SK-N-SH (cell line): ENCODE data around the gene ZSWIM7. TPM values are rescaled to one million over a fixed set of nuclear protein-coding genes. Genes with fewer than 3 reads are reported as not detected.

Source experiments
- CTCF ChIA-PET: fragments of 300-600, 350-600 bp; formaldehyde crosslinking; extraction: SDS; loops from one replicate; lab custom pipeline; 2021; lab: Yijun Ruan, JAX
- POLR2A ChIA-PET: fragments of 350-600 bp; sonication (Branson Sonifier 250); formaldehyde crosslinking; extraction: SDS; loops from one replicate; lab custom pipeline; 2020; ENCODE audit warnings: antibody characterized with exemption, inconsistent platforms; lab: Yijun Ruan, JAX
- DNase-seq: peaks from one replicate; pipeline ENCODE4 v3.0.0; 2012
- H2AFZ ChIP-seq: fragments of 200-600 bp; sonication (generic); 2 replicates; pipeline ENCODE4 v1.8.1; 2016; ENCODE audit warnings: antibody characterized with exemption, mild to moderate bottlenecking, low read depth
- H3F3A ChIP-seq: fragments of 200-600 bp; sonication (generic); replicated peaks from 2 replicates; pipeline ENCODE3; 2016; ENCODE audit warnings: antibody characterized with exemption, mild to moderate bottlenecking; ENCODE audit not compliant: insufficient read depth
- H3K27ac ChIP-seq, 2 experiments: fragments of 200-500 bp in 1 of 2; fragments of 200-600 bp in 1 of 2; sonication (Bioruptor generic) in 1 of 2; sonication (generic), shearing (Covaris generic) in 1 of 2; 2 replicates each; pipeline versions ENCODE4 v1.5.1 to v1.6.1; 2014 to 2016; ENCODE audit warnings: low read depth in 2 of 2, inconsistent platforms in 1 of 2, low read length in 1 of 2, mild to moderate bottlenecking in 1 of 2, mixed read lengths in 1 of 2
- H3K27me3 ChIP-seq: fragments of 200-600 bp; sonication (generic), shearing (Covaris generic); 2 replicates; pipeline ENCODE4 v1.6.1; 2016; ENCODE audit warnings: mixed run types; ENCODE audit not compliant: insufficient read depth
- H3K36me3 ChIP-seq, 2 experiments: fragments of 200-500 bp in 1 of 2; fragments of 200-600 bp in 1 of 2; sonication (Bioruptor generic) in 1 of 2; sonication (generic) in 1 of 2; replicated peaks in 1 of 2; 2 replicates each; pipeline versions ENCODE3 to v1.5.1; 2014 to 2016; ENCODE audit warnings: low read length in 1 of 2, mild to moderate bottlenecking in 1 of 2; ENCODE audit not compliant: insufficient read depth in 2 of 2, control insufficient read depth in 1 of 2
- H3K4me1 ChIP-seq, 2 experiments: fragments of 200-500 bp in 1 of 2; fragments of 200-600 bp in 1 of 2; sonication (Bioruptor generic) in 1 of 2; sonication (generic), shearing (Covaris generic) in 1 of 2; 2 replicates each; pipeline versions ENCODE4 v1.5.1 to v1.6.1; 2014 to 2016; ENCODE audit warnings: low read depth in 1 of 2, low read length in 1 of 2, mixed run types in 1 of 2; ENCODE audit not compliant: insufficient read depth in 2 of 2, control insufficient read depth in 1 of 2
- H3K4me2 ChIP-seq: fragments of 200-600 bp; sonication (generic), shearing (Covaris generic); 2 replicates; pipeline ENCODE4 v1.6.1; 2017; ENCODE audit warnings: mixed run types
- H3K4me3 ChIP-seq, 2 experiments: fragments of 200-500 bp in 1 of 2; fragments of 200-600 bp in 1 of 2; sonication (Bioruptor generic) in 1 of 2; sonication (generic), shearing (Covaris generic) in 1 of 2; 2 replicates each; pipeline versions ENCODE4 v1.5.1 to v1.8.1; 2014 to 2016; ENCODE audit warnings: low read depth in 2 of 2, inconsistent platforms in 1 of 2, low read length in 1 of 2, mild to moderate bottlenecking in 1 of 2, mixed read lengths in 1 of 2, moderate library complexity in 1 of 2
- H3K79me2 ChIP-seq: fragments of 200-600 bp; sonication (generic); 2 replicates; pipeline ENCODE4 v1.8.1; 2017; ENCODE audit warnings: mild to moderate bottlenecking; ENCODE audit not compliant: insufficient read depth
- H3K9ac ChIP-seq: fragments of 200-600 bp; sonication (generic); 2 replicates; pipeline ENCODE4 v1.6.1; 2017; ENCODE audit warnings: mixed run types
- H3K9me2 ChIP-seq: fragments of 200-600 bp; sonication (generic); 2 replicates; pipeline ENCODE4 v1.6.1; 2017; ENCODE audit warnings: mixed run types
- H3K9me3 ChIP-seq: fragments of 200-600 bp; sonication (generic); 2 replicates; pipeline ENCODE4 v1.6.1; 2017; ENCODE audit warnings: mixed run types, mild to moderate bottlenecking, moderate library complexity
- H4K20me1 ChIP-seq: fragments of 200-600 bp; sonication (generic); 2 replicates; pipeline ENCODE4 v1.6.1; 2017; ENCODE audit warnings: mild to moderate bottlenecking, mixed run types; ENCODE audit not compliant: insufficient read depth
- ELF1 ChIP-seq: IDR thresholded peaks from 2 replicates; pipeline ENCODE4 v1.4.0; 2012
- EZH2phosphoT487 ChIP-seq: fragments of 200-600 bp; sonication (generic); IDR thresholded peaks from 2 replicates; pipeline ENCODE4 v1.6.1; 2017; ENCODE audit warnings: low read depth, mixed run types, mild to moderate bottlenecking, antibody characterized with exemption, moderate library complexity, borderline replicate concordance
- FOSL2 ChIP-seq: IDR thresholded peaks from 2 replicates; pipeline ENCODE4 v1.4.0; 2012; ENCODE audit warnings: low read depth, mild to moderate bottlenecking, moderate library complexity, borderline replicate concordance
- FOXJ3 ChIP-seq: sonication (generic); formaldehyde crosslinking; IDR thresholded peaks from 2 replicates; pipeline ENCODE4 v1.5.1; 2020; ENCODE audit warnings: mild to moderate bottlenecking, missing genetic modification reagents
- FOXM1 ChIP-seq: IDR thresholded peaks from 2 replicates; pipeline ENCODE4 v1.4.0; 2012; ENCODE audit warnings: low read depth, mild to moderate bottlenecking
- GATA2 ChIP-seq: sonication (generic); formaldehyde crosslinking; IDR thresholded peaks from 2 replicates; pipeline ENCODE4 v1.5.0; 2020; ENCODE audit warnings: mild to moderate bottlenecking, missing genetic modification reagents
- JUND ChIP-seq: IDR thresholded peaks from 2 replicates; pipeline ENCODE4 v1.4.0; 2012
- MEF2A ChIP-seq: IDR thresholded peaks from 2 replicates; pipeline ENCODE4 v1.4.0; 2012; ENCODE audit warnings: low read depth, borderline replicate concordance
- MXI1 ChIP-seq: IDR thresholded peaks from 2 replicates; pipeline ENCODE4 v1.6.1; 2012; ENCODE audit warnings: mild to moderate bottlenecking, low read depth, low read length, improper control_type of control experiment
- NFIC ChIP-seq: IDR thresholded peaks from 2 replicates; pipeline ENCODE4 v1.4.0; 2012; ENCODE audit warnings: borderline replicate concordance
- POLR2AphosphoS5 ChIP-seq: IDR thresholded peaks from 2 replicates; pipeline ENCODE4 v1.6.1; 2012; ENCODE audit warnings: low read depth, low read length
- RFX5 ChIP-seq: IDR thresholded peaks from 2 replicates; pipeline ENCODE4 v1.6.1; 2012; ENCODE audit warnings: mild to moderate bottlenecking, improper control_type of control experiment, low read length
- TAF1 ChIP-seq: IDR thresholded peaks from 2 replicates; pipeline ENCODE4 v1.6.1; 2012; ENCODE audit warnings: low read depth, mild to moderate bottlenecking, low read length, moderate library complexity, borderline replicate concordance
- TCF12 ChIP-seq: IDR thresholded peaks from 2 replicates; pipeline ENCODE4 v1.4.0; 2012
- WGBS: methylation state at CpG from one replicate; pipeline ENCODE4 v1.1.6; 2017; ENCODE audit warnings: low lambda C conversion rate; 5-methylcytosine and 5-hydroxymethylcytosine counted together
- polyA plus RNA-seq, 3 experiments: library from polyadenylated mRNA; depleted of rRNA; stranded (reverse); fragments of >200 nt; gene quantifications; 2 replicates each; pipeline ENCODE4 v1.2.3, GENCODE V29; 2012
- TF ChIP-seq, protein P1 (sequence below): IDR thresholded peaks from 2 replicates; pipeline ENCODE4; 2012
- TF ChIP-seq, protein P2 (sequence below): fragments of 150-350 bp; IDR thresholded peaks from 2 replicates; pipeline ENCODE4 v1.6.1; 2017; ENCODE audit warnings: antibody characterized with exemption, low read length, low read depth, borderline replicate concordance

The ZSWIM7 gene
- polyA plus RNA-seq, 1 of the 3 experiments (the other 2 are of a cell fraction), result 63.3 TPM

GRCh38 chr17:16033729-16034349 is 34.3 kb upstream of the ZSWIM7 start:
- peaks cover 22% of the 10 kb centered on the region; the same call in 1 of the 2 replicates for H3K79me2 ChIP-seq
- no peaks in the 10 kb centered on the region for H3K9me3 ChIP-seq
- no peak overlapping the region for H3K27ac ChIP-seq
- no peaks in the 10 kb centered on the region for H4K20me1 ChIP-seq
- no peak overlapping the region for H3K9ac ChIP-seq
- no peak overlapping the region for H3K4me3 ChIP-seq
- peaks cover 82 to 92% of the 10 kb centered on the region in 2 experiments for H3K36me3 ChIP-seq
- peaks cover 53% of the 10 kb centered on the region for H3F3A ChIP-seq
- H3K4me2 ChIP-seq, result no peak overlapping the region
- no peak overlapping the region for H2AFZ ChIP-seq
- DNase-seq, result no peak
- no peaks in the 10 kb centered on the region for H3K9me2 ChIP-seq
- CTCF ChIA-PET, result no interaction called here
- TF ChIP-seq TCF12, result no peak
- no peak for TF ChIP-seq MEF2A
- TF ChIP-seq ELF1, result no peak
- no peak for TF ChIP-seq RFX5
- no peak for TF ChIP-seq EZH2phosphoT487
- TF ChIP-seq FOSL2, result no peak
- TF ChIP-seq FOXM1, result no peak
- TF ChIP-seq NFIC, result no peak
- TF ChIP-seq, protein P1, sequence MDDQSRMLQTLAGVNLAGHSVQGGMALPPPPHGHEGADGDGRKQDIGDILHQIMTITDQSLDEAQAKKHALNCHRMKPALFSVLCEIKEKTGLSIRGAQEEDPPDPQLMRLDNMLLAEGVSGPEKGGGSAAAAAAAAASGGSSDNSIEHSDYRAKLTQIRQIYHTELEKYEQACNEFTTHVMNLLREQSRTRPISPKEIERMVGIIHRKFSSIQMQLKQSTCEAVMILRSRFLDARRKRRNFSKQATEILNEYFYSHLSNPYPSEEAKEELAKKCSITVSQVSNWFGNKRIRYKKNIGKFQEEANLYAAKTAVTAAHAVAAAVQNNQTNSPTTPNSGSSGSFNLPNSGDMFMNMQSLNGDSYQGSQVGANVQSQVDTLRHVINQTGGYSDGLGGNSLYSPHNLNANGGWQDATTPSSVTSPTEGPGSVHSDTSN, result no peak
- TF ChIP-seq POLR2AphosphoS5, result no peak
- TF ChIP-seq JUND, result no peak
- TF ChIP-seq TAF1, result no peak
- TF ChIP-seq FOXJ3 (CRISPR knock-in tag), result no peak
- no peak for TF ChIP-seq GATA2 (CRISPR knock-in tag)
- no peak for TF ChIP-seq MXI1
- TF ChIP-seq, protein P2, sequence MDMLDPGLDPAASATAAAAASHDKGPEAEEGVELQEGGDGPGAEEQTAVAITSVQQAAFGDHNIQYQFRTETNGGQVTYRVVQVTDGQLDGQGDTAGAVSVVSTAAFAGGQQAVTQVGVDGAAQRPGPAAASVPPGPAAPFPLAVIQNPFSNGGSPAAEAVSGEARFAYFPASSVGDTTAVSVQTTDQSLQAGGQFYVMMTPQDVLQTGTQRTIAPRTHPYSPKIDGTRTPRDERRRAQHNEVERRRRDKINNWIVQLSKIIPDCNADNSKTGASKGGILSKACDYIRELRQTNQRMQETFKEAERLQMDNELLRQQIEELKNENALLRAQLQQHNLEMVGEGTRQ, result no peak
- POLR2A ChIA-PET, result no interaction called here
- 93% methylated on average over 7 of the region's 7 CpGs for WGBS
- H3K27me3 ChIP-seq, result no peaks in the 10 kb centered on the region
- peaks cover 0 to 29% of the 10 kb centered on the region in 2 experiments; a peak in 2 of 4 replicates for H3K4me1 ChIP-seq
